ENCODE measurements around the gene TMEM178B. TPM values are rescaled to one million over a fixed set of nuclear protein-coding genes. Genes with fewer than 3 reads are reported as not detected.

TMEM178B gene
- total and polyA plus RNA-seq, 2 of the 13 experiments (the other 11 are each of a cell fraction or from before 2014, with no cell fraction given): 0.01 to 0.02 TPM

GRCh38 chr7:141074162-141074991 is 513 bp downstream of the TMEM178B start (continued):
- no peak for TF ChIP-seq YEATS4 (CRISPR knock-in tag; IDR thresholded peaks at IDR 0.05; ENCODE audit: borderline replicate concordance)
- TF ChIP-seq, protein P1, sequence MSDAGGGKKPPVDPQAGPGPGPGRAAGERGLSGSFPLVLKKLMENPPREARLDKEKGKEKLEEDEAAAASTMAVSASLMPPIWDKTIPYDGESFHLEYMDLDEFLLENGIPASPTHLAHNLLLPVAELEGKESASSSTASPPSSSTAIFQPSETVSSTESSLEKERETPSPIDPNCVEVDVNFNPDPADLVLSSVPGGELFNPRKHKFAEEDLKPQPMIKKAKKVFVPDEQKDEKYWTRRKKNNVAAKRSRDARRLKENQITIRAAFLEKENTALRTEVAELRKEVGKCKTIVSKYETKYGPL (CRISPR knock-in tag; IDR thresholded peaks at IDR 0.05): no peak
- no peak for TF ChIP-seq TEAD2 (CRISPR knock-in tag; IDR thresholded peaks at IDR 0.05)
- no peak for TF ChIP-seq RARG (CRISPR knock-in tag; IDR thresholded peaks at IDR 0.05; ENCODE audit: low read depth)
- TF ChIP-seq TFDP1 (CRISPR knock-in tag; IDR thresholded peaks at IDR 0.05; ENCODE audit: borderline replicate concordance): no peak
- TF ChIP-seq, protein P2, sequence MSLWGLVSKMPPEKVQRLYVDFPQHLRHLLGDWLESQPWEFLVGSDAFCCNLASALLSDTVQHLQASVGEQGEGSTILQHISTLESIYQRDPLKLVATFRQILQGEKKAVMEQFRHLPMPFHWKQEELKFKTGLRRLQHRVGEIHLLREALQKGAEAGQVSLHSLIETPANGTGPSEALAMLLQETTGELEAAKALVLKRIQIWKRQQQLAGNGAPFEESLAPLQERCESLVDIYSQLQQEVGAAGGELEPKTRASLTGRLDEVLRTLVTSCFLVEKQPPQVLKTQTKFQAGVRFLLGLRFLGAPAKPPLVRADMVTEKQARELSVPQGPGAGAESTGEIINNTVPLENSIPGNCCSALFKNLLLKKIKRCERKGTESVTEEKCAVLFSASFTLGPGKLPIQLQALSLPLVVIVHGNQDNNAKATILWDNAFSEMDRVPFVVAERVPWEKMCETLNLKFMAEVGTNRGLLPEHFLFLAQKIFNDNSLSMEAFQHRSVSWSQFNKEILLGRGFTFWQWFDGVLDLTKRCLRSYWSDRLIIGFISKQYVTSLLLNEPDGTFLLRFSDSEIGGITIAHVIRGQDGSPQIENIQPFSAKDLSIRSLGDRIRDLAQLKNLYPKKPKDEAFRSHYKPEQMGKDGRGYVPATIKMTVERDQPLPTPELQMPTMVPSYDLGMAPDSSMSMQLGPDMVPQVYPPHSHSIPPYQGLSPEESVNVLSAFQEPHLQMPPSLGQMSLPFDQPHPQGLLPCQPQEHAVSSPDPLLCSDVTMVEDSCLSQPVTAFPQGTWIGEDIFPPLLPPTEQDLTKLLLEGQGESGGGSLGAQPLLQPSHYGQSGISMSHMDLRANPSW (CRISPR knock-in tag; IDR thresholded peaks at IDR 0.05; ENCODE audit: borderline replicate concordance): no peak
- no peak for TF ChIP-seq SP5 (CRISPR knock-in tag; IDR thresholded peaks at IDR 0.05; ENCODE audit: borderline replicate concordance, low read depth)
- no peak for TF ChIP-seq ZBTB3 (CRISPR knock-in tag; IDR thresholded peaks at IDR 0.05; ENCODE audit: borderline replicate concordance, low read depth)
- peak; percentile 7 for TF ChIP-seq YY1 (IDR thresholded peaks at IDR 0.05; ENCODE audit: insufficient read depth, insufficient replicate concordance, low read depth, low read length)

Data from HepG2 (cell line).